HepG2 (cell line): ENCODE results near the gene TBC1D16. TPM values are rescaled to one million over a fixed set of nuclear protein-coding genes. Genes with fewer than 3 reads are reported as not detected.
A peak's percentile ranks its signal among the peaks of the same experiment; 100 is the strongest.

Source experiments
- CENPX ChIP-seq: sonication (generic); formaldehyde crosslinking; IDR thresholded peaks from 2 replicates; pipeline ENCODE4 v1.9.0; 2021; ENCODE audit warnings: mild to moderate bottlenecking, missing genetic modification reagents, moderate library complexity
- CREB1 ChIP-seq, 2 experiments: fragments of 450-650 bp in 1 of 2; IDR thresholded peaks; 2 replicates each; pipeline ENCODE4 v1.6.1; 2016 to 2017; ENCODE audit warnings: control low read depth in 1 of 2, mild to moderate bottlenecking in 1 of 2, missing compliant biosample characterization in 1 of 2, missing genetic modification characterization in 1 of 2
- ESRRA ChIP-seq: sonication (generic); formaldehyde crosslinking; IDR thresholded peaks from 2 replicates; pipeline ENCODE4 v1.5.1; 2020; ENCODE audit warnings: mild to moderate bottlenecking, low read depth, missing genetic modification reagents
- FOSL2 ChIP-seq: sonication (generic); formaldehyde crosslinking; IDR thresholded peaks from 2 replicates; pipeline ENCODE4 v1.4.0; 2020; ENCODE audit warnings: missing genetic modification reagents
- FOXA1 ChIP-seq, 2 experiments: fragments of 450-650 bp in 1 of 2; sonication (generic) in 1 of 2; formaldehyde crosslinking in 1 of 2; IDR thresholded peaks; 2 replicates each; pipeline versions ENCODE4 v1.4.0 to v1.6.1; 2016 to 2020; ENCODE audit warnings: missing genetic modification reagents in 1 of 2
- GATAD1 ChIP-seq: IDR thresholded peaks from 2 replicates; pipeline ENCODE4 v1.6.1; 2016; ENCODE audit warnings: missing genetic modification reagents, missing compliant biosample characterization
- HMG20A ChIP-seq: IDR thresholded peaks from 2 replicates; pipeline ENCODE4 v1.6.1; 2016; ENCODE audit warnings: borderline replicate concordance
- SMAD3 ChIP-seq: sonication (generic); formaldehyde crosslinking; IDR thresholded peaks from 2 replicates; pipeline ENCODE4 v1.4.0; 2020; ENCODE audit warnings: missing genetic modification reagents
- ZBTB40 ChIP-seq, 2 experiments: fragments of 450-650 bp in 1 of 2; sonication (generic) in 1 of 2; formaldehyde crosslinking in 1 of 2; IDR thresholded peaks; 2 replicates each; pipeline versions ENCODE4 v1.6.1 to v1.8.0; 2016 to 2022; ENCODE audit warnings: antibody characterized with exemption in 1 of 2, mild to moderate bottlenecking in 1 of 2, missing genetic modification reagents in 1 of 2
- ZFY ChIP-seq: sonication (generic); formaldehyde crosslinking; IDR thresholded peaks from 2 replicates; pipeline ENCODE4 v1.4.0; 2020; ENCODE audit warnings: missing genetic modification reagents
- ZNF331 ChIP-seq: sonication (generic); formaldehyde crosslinking; IDR thresholded peaks from 2 replicates; pipeline ENCODE4 v1.4.0; 2020; ENCODE audit warnings: missing genetic modification reagents
- ZNF335 ChIP-seq: sonication (generic); formaldehyde crosslinking; IDR thresholded peaks from 2 replicates; pipeline ENCODE4 v1.4.0; 2020; ENCODE audit warnings: missing genetic modification reagents
- ZNF567 ChIP-seq: sonication (generic); formaldehyde crosslinking; IDR thresholded peaks from 2 replicates; pipeline ENCODE4 v1.8.1; 2023; ENCODE audit warnings: mild to moderate bottlenecking, missing genetic modification reagents, borderline replicate concordance
- polyA plus RNA-seq, 8 experiments: library from polyadenylated mRNA; depleted of rRNA in 3 of 8; stranded (reverse) in 7 of 8; unstranded in 1 of 8; fragments of >200 nt; fragmentation: Illumina TruSeq in 4 of 8; extraction: Trizol in 4 of 8; gene quantifications; 2 replicates each; pipeline versions ENCODE4 v1.2.1 to v1.2.3, GENCODE V29; 2011 to 2016; ENCODE audit warnings: low read depth in 4 of 8, missing spikeins in 1 of 8, mixed read lengths in 1 of 8; ENCODE audit not compliant: insufficient read depth in 1 of 8
- total RNA-seq, 5 experiments: library from RNA; depleted of rRNA; stranded (reverse); fragments of >200 nt; fragmentation: Illumina TruSeq; extraction: Trizol; gene quantifications; 2 replicates each; pipeline ENCODE4 v1.2.3, GENCODE V29; 2016; ENCODE audit warnings: low read depth in 1 of 5
- TF ChIP-seq, protein P1 (sequence below): sonication (generic); formaldehyde crosslinking; IDR thresholded peaks from 2 replicates; pipeline ENCODE4 v1.4.0; 2020; ENCODE audit warnings: missing genetic modification reagents
- TF ChIP-seq, protein P2 (sequence below): IDR thresholded peaks from 2 replicates; pipeline ENCODE4 v1.6.1; 2016; ENCODE audit warnings: mild to moderate bottlenecking

The TBC1D16 gene
- total and polyA plus RNA-seq, 2 of the 13 experiments (the other 11 are each of a cell fraction or from before 2014, with no cell fraction given): 14.9 to 24.9 TPM

GRCh38 chr17:79987187-79987934, 48.3 kb downstream of the TBC1D16 start (continued):
- TF ChIP-seq CENPX (CRISPR knock-in tag): no peak
- no peak for TF ChIP-seq ZBTB40 (IDR thresholded peaks at IDR 0.05)
- TF ChIP-seq ZBTB40 (CRISPR knock-in tag; IDR thresholded peaks at IDR 0.05): no peak
- no peak for TF ChIP-seq FOXA1 (IDR thresholded peaks at IDR 0.05)
- TF ChIP-seq FOXA1 (CRISPR knock-in tag; IDR thresholded peaks at IDR 0.05): 0 out of 2 replicates have a peak, but pooled peaks have one; percentile 4
- TF ChIP-seq HMG20A (CRISPR knock-in tag): no peak; the same call in 1 of the 2 replicates
- TF ChIP-seq FOSL2 (CRISPR knock-in tag): peak; percentile 97
- TF ChIP-seq ZNF331 (CRISPR knock-in tag): no peak
- peak; percentile 48; the same call in 1 of the 2 replicates for TF ChIP-seq CREB1 (IDR thresholded peaks at IDR 0.05)
- no peak; the same call in 1 of the 2 replicates for TF ChIP-seq CREB1 (CRISPR knock-in tag; IDR thresholded peaks at IDR 0.05)
- no peak for TF ChIP-seq ZNF335 (CRISPR knock-in tag)
- TF ChIP-seq GATAD1 (CRISPR knock-in tag): no peak
- no peak for TF ChIP-seq SMAD3 (CRISPR knock-in tag)
- TF ChIP-seq ZFY (CRISPR knock-in tag): no peak
- TF ChIP-seq, protein P1, sequence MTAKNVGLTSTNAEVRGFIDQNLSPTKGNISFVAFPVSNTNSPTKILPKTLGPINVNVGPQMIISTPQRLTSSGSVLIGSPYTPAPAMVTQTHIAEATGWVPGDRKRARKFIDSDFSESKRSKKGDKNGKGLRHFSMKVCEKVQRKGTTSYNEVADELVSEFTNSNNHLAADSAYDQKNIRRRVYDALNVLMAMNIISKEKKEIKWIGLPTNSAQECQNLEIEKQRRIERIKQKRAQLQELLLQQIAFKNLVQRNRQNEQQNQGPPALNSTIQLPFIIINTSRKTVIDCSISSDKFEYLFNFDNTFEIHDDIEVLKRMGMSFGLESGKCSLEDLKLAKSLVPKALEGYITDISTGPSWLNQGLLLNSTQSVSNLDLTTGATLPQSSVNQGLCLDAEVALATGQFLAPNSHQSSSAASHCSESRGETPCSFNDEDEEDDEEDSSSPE (CRISPR knock-in tag): no peak
- TF ChIP-seq, protein P2, sequence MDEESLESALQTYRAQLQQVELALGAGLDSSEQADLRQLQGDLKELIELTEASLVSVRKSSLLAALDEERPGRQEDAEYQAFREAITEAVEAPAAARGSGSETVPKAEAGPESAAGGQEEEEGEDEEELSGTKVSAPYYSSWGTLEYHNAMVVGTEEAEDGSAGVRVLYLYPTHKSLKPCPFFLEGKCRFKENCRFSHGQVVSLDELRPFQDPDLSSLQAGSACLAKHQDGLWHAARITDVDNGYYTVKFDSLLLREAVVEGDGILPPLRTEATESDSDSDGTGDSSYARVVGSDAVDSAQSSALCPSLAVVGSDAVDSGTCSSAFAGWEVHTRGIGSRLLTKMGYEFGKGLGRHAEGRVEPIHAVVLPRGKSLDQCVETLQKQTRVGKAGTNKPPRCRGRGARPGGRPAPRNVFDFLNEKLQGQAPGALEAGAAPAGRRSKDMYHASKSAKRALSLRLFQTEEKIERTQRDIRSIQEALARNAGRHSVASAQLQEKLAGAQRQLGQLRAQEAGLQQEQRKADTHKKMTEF (CRISPR knock-in tag): no peak
- TF ChIP-seq ESRRA: no peak
- TF ChIP-seq ZNF567: 0 out of 2 replicates have a peak, but pooled peaks have one; percentile 64
